Measurements from ENCODE around the gene SLC39A12.

DNA sequence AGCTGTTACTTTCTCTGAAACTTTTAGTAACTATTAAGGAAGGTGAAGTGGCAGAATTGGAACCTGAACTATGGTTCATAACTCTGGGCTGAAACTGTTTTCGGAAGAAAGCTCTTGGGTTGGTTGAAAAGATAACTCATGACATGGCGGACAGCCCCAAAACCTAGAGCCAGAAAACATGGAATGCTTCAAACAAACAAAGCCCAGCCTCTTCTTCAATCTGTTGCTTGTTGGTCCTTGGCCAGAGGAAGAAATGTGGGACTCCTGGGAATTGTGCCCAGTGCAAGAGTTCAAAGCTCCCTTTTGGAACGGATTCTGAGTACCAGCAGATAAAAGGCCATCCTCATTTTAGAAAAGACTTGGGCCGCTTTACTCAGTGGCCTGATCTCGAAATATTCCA is 135.6 kb downstream of the SLC39A12 start:
- no peak for TF ChIP-seq RAD21 (IDR thresholded peaks at IDR 0.05; ENCODE audit: insufficient read depth, low read depth, low read length)
- TF ChIP-seq POLR2AphosphoS2 (IDR thresholded peaks at IDR 0.05; ENCODE audit: low read depth, low read length), result no peak
- no peak for TF ChIP-seq EZH2 (IDR thresholded peaks at IDR 0.05; ENCODE audit: borderline replicate concordance, control insufficient read depth, low read depth, low read length)
- no peak for TF ChIP-seq CBFB (IDR thresholded peaks at IDR 0.05; ENCODE audit: low read depth)
- no peak for TF ChIP-seq MYC (IDR thresholded peaks at IDR 0.05; ENCODE audit: insufficient read depth, insufficient read length, insufficient replicate concordance, low read length, severe bottlenecking)
- no peak for TF ChIP-seq BRCA1 (IDR thresholded peaks at IDR 0.05; ENCODE audit: low read depth, low read length)
- TF ChIP-seq, protein P1, sequence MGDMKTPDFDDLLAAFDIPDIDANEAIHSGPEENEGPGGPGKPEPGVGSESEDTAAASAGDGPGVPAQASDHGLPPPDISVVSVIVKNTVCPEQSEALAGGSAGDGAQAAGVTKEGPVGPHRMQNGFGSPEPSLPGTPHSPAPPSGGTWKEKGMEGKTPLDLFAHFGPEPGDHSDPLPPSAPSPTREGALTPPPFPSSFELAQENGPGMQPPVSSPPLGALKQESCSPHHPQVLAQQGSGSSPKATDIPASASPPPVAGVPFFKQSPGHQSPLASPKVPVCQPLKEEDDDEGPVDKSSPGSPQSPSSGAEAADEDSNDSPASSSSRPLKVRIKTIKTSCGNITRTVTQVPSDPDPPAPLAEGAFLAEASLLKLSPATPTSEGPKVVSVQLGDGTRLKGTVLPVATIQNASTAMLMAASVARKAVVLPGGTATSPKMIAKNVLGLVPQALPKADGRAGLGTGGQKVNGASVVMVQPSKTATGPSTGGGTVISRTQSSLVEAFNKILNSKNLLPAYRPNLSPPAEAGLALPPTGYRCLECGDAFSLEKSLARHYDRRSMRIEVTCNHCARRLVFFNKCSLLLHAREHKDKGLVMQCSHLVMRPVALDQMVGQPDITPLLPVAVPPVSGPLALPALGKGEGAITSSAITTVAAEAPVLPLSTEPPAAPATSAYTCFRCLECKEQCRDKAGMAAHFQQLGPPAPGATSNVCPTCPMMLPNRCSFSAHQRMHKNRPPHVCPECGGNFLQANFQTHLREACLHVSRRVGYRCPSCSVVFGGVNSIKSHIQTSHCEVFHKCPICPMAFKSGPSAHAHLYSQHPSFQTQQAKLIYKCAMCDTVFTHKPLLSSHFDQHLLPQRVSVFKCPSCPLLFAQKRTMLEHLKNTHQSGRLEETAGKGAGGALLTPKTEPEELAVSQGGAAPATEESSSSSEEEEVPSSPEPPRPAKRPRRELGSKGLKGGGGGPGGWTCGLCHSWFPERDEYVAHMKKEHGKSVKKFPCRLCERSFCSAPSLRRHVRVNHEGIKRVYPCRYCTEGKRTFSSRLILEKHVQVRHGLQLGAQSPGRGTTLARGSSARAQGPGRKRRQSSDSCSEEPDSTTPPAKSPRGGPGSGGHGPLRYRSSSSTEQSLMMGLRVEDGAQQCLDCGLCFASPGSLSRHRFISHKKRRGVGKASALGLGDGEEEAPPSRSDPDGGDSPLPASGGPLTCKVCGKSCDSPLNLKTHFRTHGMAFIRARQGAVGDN (IDR thresholded peaks at IDR 0.05), result no peak
- TF ChIP-seq POLR2AphosphoS5 (IDR thresholded peaks at IDR 0.05; ENCODE audit: low read length), result no peak
